C4-2B (cell line): Measurements from ENCODE around the gene PRND.

Experiments
- ZFX ChIP-seq: fragments of 450-650 bp; IDR thresholded peaks from 2 replicates; pipeline ENCODE4 v1.6.1; 2017
- TF ChIP-seq, protein P1 (sequence below): fragments of 450-650 bp; conservative IDR thresholded peaks from 2 replicates; pipeline ENCODE4 v1.5.1; 2017; ENCODE audit warnings: mild to moderate bottlenecking

DNA sequence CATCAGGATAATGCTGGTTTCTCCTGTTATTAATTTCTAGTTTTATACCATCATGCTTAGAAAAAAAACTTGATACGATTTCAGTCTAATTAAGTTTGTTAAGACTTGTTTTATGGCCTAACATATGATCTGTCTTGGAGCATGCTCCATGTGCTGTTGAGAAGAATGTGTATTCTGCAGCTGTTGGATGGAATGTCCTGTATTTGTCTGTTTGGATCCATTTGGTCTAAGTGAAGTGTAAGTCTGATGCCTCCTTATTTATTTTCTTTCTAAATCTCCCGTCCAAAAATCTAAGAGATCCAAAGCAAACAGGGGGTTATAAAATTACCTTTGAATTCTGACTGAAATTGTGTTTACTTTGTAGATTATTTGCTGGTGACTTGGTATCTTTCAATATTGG is 30.0 kb upstream of the PRND start:
- TF ChIP-seq, protein P1, sequence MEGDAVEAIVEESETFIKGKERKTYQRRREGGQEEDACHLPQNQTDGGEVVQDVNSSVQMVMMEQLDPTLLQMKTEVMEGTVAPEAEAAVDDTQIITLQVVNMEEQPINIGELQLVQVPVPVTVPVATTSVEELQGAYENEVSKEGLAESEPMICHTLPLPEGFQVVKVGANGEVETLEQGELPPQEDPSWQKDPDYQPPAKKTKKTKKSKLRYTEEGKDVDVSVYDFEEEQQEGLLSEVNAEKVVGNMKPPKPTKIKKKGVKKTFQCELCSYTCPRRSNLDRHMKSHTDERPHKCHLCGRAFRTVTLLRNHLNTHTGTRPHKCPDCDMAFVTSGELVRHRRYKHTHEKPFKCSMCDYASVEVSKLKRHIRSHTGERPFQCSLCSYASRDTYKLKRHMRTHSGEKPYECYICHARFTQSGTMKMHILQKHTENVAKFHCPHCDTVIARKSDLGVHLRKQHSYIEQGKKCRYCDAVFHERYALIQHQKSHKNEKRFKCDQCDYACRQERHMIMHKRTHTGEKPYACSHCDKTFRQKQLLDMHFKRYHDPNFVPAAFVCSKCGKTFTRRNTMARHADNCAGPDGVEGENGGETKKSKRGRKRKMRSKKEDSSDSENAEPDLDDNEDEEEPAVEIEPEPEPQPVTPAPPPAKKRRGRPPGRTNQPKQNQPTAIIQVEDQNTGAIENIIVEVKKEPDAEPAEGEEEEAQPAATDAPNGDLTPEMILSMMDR: no peak
- no peak for TF ChIP-seq ZFX
